GM23338 (cell line): ENCODE results near the gene UQCRC1. TPM values are rescaled to one million over a fixed set of nuclear protein-coding genes. Genes with fewer than 3 reads are reported as not detected.
A peak's percentile ranks its signal among the peaks of the same experiment; 100 is the strongest.

Source experiments
- ATAC-seq: fragments of 200-7000 bp; cut with Tn5 transposase; 3 replicates; pipeline ENCODE4 v1.9.1; 2020
- DNase-seq: peaks from one replicate; pipeline ENCODE4 v3.0.0-alpha.2; 2015; ENCODE audit warnings: low spot score
- H2AFZ ChIP-seq: fragments of 200-600 bp; sonication (generic); 2 replicates; pipeline ENCODE4 v1.8.0; 2016; ENCODE audit warnings: antibody characterized with exemption, mild to moderate bottlenecking, moderate library complexity
- H3F3A ChIP-seq: fragments of 200-600 bp; sonication (generic); replicated peaks from 2 replicates; pipeline ENCODE4 v1.8.0; 2017; ENCODE audit warnings: antibody characterized with exemption, mixed run types, low read depth
- H3K27ac ChIP-seq: fragments of 200-600 bp; sonication (generic); 2 replicates; pipeline ENCODE4 v1.6.1; 2016; ENCODE audit warnings: low read depth
- H3K27me3 ChIP-seq: fragments of 200-600 bp; sonication (generic); 2 replicates; pipeline ENCODE4 v1.8.0; 2016; ENCODE audit warnings: mild to moderate bottlenecking, mixed run types, moderate library complexity; ENCODE audit not compliant: insufficient read depth
- H3K36me3 ChIP-seq: fragments of 200-600 bp; sonication (generic); 2 replicates; pipeline ENCODE4 v1.8.0; 2016; ENCODE audit warnings: mild to moderate bottlenecking; ENCODE audit not compliant: insufficient read depth
- H3K4me1 ChIP-seq: fragments of 200-600 bp; sonication (generic); 2 replicates; pipeline ENCODE4 v1.8.0; 2016; ENCODE audit warnings: mild to moderate bottlenecking, moderate library complexity; ENCODE audit not compliant: insufficient read depth
- H3K4me2 ChIP-seq: fragments of 200-600 bp; sonication (generic); 2 replicates; pipeline ENCODE4 v1.7.1; 2017; ENCODE audit warnings: mixed run types
- H3K4me3 ChIP-seq: fragments of 200-600 bp; sonication (generic); 2 replicates; pipeline ENCODE4 v1.6.1; 2016; ENCODE audit warnings: mixed run types
- H3K79me2 ChIP-seq: fragments of 200-600 bp; sonication (generic); replicated peaks from 2 replicates; pipeline ENCODE4 v1.8.0; 2017; ENCODE audit warnings: mild to moderate bottlenecking; ENCODE audit not compliant: insufficient read depth
- H3K9me2 ChIP-seq: fragments of 200-600 bp; sonication (generic); 2 replicates; pipeline ENCODE4 v1.8.0; 2017; ENCODE audit not compliant: insufficient read depth
- H4K20me1 ChIP-seq: fragments of 200-600 bp; sonication (generic); replicated peaks from 2 replicates; pipeline ENCODE4 v1.8.0; 2017; ENCODE audit warnings: mild to moderate bottlenecking; ENCODE audit not compliant: insufficient read depth
- H3K27ac Mint-ChIP-seq: 2 replicates; pipeline ENCODE4 v1.8.0; 2020; ENCODE audit warnings: inconsistent platforms, mild to moderate bottlenecking, moderate library complexity, mixed read lengths
- H3K27me3 Mint-ChIP-seq: 3 replicates; pipeline ENCODE4 v1.8.0; 2022; ENCODE audit warnings: low read depth, mild to moderate bottlenecking, moderate library complexity, mixed read lengths, inconsistent platforms; ENCODE audit not compliant: insufficient read depth, poor library complexity
- H3K36me3 Mint-ChIP-seq: 3 replicates; pipeline ENCODE4 v1.8.0; 2021; ENCODE audit warnings: low read depth, mild to moderate bottlenecking, inconsistent platforms, moderate library complexity, mixed read lengths
- H3K4me1 Mint-ChIP-seq: 3 replicates; pipeline ENCODE4 v1.8.0; 2020; ENCODE audit warnings: mild to moderate bottlenecking, inconsistent platforms, mixed read lengths
- H3K4me3 Mint-ChIP-seq: 3 replicates; pipeline ENCODE4 v1.8.0; 2021; ENCODE audit warnings: moderate library complexity, mild to moderate bottlenecking, inconsistent platforms, mixed read lengths
- H3K9me3 Mint-ChIP-seq: 3 replicates; pipeline ENCODE4 v1.8.0; 2020; ENCODE audit warnings: moderate library complexity, mild to moderate bottlenecking, inconsistent platforms, mixed read lengths
- CREB1 ChIP-seq: fragments of 250-450 bp; sonication (Bioruptor Pico); IDR thresholded peaks from 2 replicates; pipeline ENCODE4 v1.5.0; 2020; ENCODE audit warnings: low read depth, mild to moderate bottlenecking, moderate library complexity
- CTCF ChIP-seq, 2 experiments: fragments of 200-600 bp in 1 of 2; sonication (generic) in 1 of 2; conservative IDR thresholded peaks; 2 replicates each; pipeline versions ENCODE4 v1.5.1 to v1.6.1; 2016 to 2017; ENCODE audit warnings: antibody characterized with exemption in 2 of 2, low read depth in 2 of 2, mild to moderate bottlenecking in 2 of 2, moderate library complexity in 1 of 2
- EZH2phosphoT487 ChIP-seq: fragments of 200-600 bp; sonication (generic); IDR thresholded peaks from one replicate; pipeline ENCODE4 v1.8.1; 2018; ENCODE audit warnings: antibody characterized with exemption; ENCODE audit not compliant: unreplicated experiment
- JUNB ChIP-seq: IDR thresholded peaks from one replicate; pipeline ENCODE4 v1.6.1; 2016; ENCODE audit warnings: antibody characterized with exemption; ENCODE audit not compliant: unreplicated experiment
- POLR2AphosphoS5 ChIP-seq: IDR thresholded peaks from 2 replicates; pipeline ENCODE4 v1.6.1; 2016; ENCODE audit warnings: antibody characterized with exemption, low read depth
- REST ChIP-seq: IDR thresholded peaks from one replicate; pipeline ENCODE4 v1.6.1; 2018; ENCODE audit warnings: antibody characterized with exemption; ENCODE audit not compliant: unreplicated experiment
- STAT1 ChIP-seq: IDR thresholded peaks from one replicate; pipeline ENCODE4 v1.6.1; 2016; ENCODE audit warnings: antibody characterized with exemption; ENCODE audit not compliant: unreplicated experiment
- ZNF114 ChIP-seq: fragments of 250-450 bp; sonication (Bioruptor Pico); IDR thresholded peaks from 2 replicates; pipeline ENCODE4 v1.5.0; 2020; ENCODE audit warnings: mild to moderate bottlenecking, moderate library complexity
- ZNF331 ChIP-seq: fragments of 250-450 bp; sonication (Bioruptor Pico); IDR thresholded peaks from 2 replicates; pipeline ENCODE4 v1.5.0; 2020; ENCODE audit warnings: low read depth, mild to moderate bottlenecking, moderate library complexity
- polyA plus RNA-seq: library from polyadenylated mRNA; unstranded; fragments of >200 nt; fragmentation: Nextera tagmentation; extraction: Ambion mirVana; gene quantifications from 2 replicates; pipeline ENCODE4 v1.2.1, GENCODE V29; 2016
- total RNA-seq: library from RNA; depleted of rRNA; stranded (reverse); fragments of >200 nt; shearing (Covaris generic); gene quantifications from 2 replicates; pipeline ENCODE4 v1.2.3, GENCODE V29; 2014
- TF ChIP-seq, protein P1 (sequence below): IDR thresholded peaks from 2 replicates; pipeline ENCODE4 v1.6.1; 2016; ENCODE audit warnings: antibody characterized with exemption

UQCRC1 gene
- total and polyA plus RNA-seq, 2 experiments from 2014 or later = 232 to 439 TPM

DNA sequence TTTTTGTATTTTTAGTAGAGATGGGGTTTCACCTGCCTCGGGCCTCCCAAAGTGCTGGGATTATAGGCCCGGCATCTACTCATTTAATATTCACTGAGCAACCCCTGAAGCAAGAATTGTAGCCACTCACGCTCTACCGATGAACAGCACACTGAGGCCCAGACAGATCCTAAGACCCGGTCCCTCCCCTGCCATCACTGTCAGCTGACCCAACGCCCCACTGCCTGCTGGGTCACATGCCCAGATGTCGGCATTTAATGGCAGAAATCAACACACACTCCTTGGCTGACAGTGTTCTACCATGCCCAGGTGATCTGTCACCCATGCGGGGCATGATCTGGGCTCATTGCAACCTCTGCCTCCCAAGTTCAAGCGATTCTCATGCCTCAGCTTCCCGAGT, 15.3 kb upstream of the UQCRC1 start:
- Histone ChIP-seq H3F3A (peaks cover 5% of the 10 kb centered on the region; the same call in 1 of the 2 replicates), H4K20me1 (no peaks in the 10 kb centered on the region; the same call in 1 of the 2 replicates), H3K4me1 (0 out of 2 replicates have a peak, but pooled peaks cover 3% of the 10 kb centered on the region), H3K36me3 (peaks cover 7% of the 10 kb centered on the region; the same call in 1 of the 2 replicates), H3K9me2 (no peaks in the 10 kb centered on the region), H3K27me3 (no peaks in the 10 kb centered on the region), H3K4me3 (no peak overlapping the region), H3K79me2 (no peaks in the 10 kb centered on the region), H3K4me2 (no peak overlapping the region), H3K27ac (peak overlapping the region; percentile 51; the same call in 1 of the 2 replicates), H2AFZ (no peak overlapping the region)
- no peak for TF ChIP-seq STAT1
- TF ChIP-seq, protein P1, sequence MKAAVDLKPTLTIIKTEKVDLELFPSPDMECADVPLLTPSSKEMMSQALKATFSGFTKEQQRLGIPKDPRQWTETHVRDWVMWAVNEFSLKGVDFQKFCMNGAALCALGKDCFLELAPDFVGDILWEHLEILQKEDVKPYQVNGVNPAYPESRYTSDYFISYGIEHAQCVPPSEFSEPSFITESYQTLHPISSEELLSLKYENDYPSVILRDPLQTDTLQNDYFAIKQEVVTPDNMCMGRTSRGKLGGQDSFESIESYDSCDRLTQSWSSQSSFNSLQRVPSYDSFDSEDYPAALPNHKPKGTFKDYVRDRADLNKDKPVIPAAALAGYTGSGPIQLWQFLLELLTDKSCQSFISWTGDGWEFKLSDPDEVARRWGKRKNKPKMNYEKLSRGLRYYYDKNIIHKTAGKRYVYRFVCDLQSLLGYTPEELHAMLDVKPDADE = no peak
- Mint-ChIP-seq H3K36me3 (peaks cover 50% of the 10 kb centered on the region), H3K27ac (no peak overlapping the region), H3K27me3 (peaks cover 7% of the 10 kb centered on the region), H3K4me3 (no peak overlapping the region; the same call in 2 of the 3 replicates), H3K4me1 (peaks cover 15% of the 10 kb centered on the region; the same call in 2 of the 3 replicates), H3K9me3 (no peaks in the 10 kb centered on the region)
- DNase-seq = no peak
- no peak for ATAC-seq

- H3K4me3 ChIP-seq = no peak overlapping the region
- Mint-ChIP-seq H3K4me3 (no peak overlapping the region), H3K36me3 (peaks cover 48% of the 10 kb centered on the region), H3K9me3 (no peaks in the 10 kb centered on the region), H3K27ac (no peak overlapping the region; the same call in 1 of the 2 replicates), H3K27me3 (peaks cover 7% of the 10 kb centered on the region), H3K4me1 (peaks cover 15% of the 10 kb centered on the region; the same call in 2 of the 3 replicates)
- no peak for ATAC-seq
- H3K9me2 ChIP-seq = no peaks in the 10 kb centered on the region
- 0 out of 2 replicates have a peak, but pooled peaks cover 3% of the 10 kb centered on the region for H3K4me1 ChIP-seq
- H3K4me2 ChIP-seq = no peak overlapping the region; the same call in 1 of the 2 replicates
- no peaks in the 10 kb centered on the region for H3K79me2 ChIP-seq
- H3K27me3 ChIP-seq = no peaks in the 10 kb centered on the region
- peak overlapping the region; percentile 51 for H3K27ac ChIP-seq
- peak; percentile 46 for DNase-seq
- no peak overlapping the region for H2AFZ ChIP-seq
- H4K20me1 ChIP-seq = no peaks in the 10 kb centered on the region; the same call in 1 of the 2 replicates
- peaks cover 7% of the 10 kb centered on the region; the same call in 1 of the 2 replicates for H3K36me3 ChIP-seq
- H3F3A ChIP-seq = peaks cover 5% of the 10 kb centered on the region; the same call in 1 of the 2 replicates
- TF ChIP-seq EZH2phosphoT487 (no peak), REST (no peak), CTCF (conservative IDR thresholded peaks at IDR 0.05; ENCODE audit: low read depth in 2 of 2) (no peak), STAT1 (no peak), ZNF114 (CRISPR knock-in tag) (no peak), ZNF331 (no peak), CREB1 (no peak), JUNB (no peak), POLR2AphosphoS5 (no peak)
- TF ChIP-seq, protein P1 = no peak
Observed at GRCh38 chr3:48623851-48624547, 14.6 kb upstream of the UQCRC1 start.
